Testis (tissue), 2 donors: ENCODE measurements around the gene BAZ1A.

Source experiments
- CTCF ChIP-seq, 3 experiments: fragments of 450-650 bp in 2 of 3; fragments of 200-600 bp in 1 of 3; sonication (generic) in 1 of 3; IDR thresholded peaks; one replicate each; pipeline ENCODE4 v1.5.1; 2016 to 2019; ENCODE audit warnings: antibody characterized with exemption in 3 of 3, mild to moderate bottlenecking in 2 of 3, moderate library complexity in 1 of 3
- POLR2A ChIP-seq: fragments of 450-650 bp; IDR thresholded peaks from one replicate; pipeline ENCODE4 v1.6.1; 2017; ENCODE audit warnings: antibody characterized with exemption, mild to moderate bottlenecking, moderate library complexity

GRCh38 chr14:34733245-34733644 is 141.9 kb downstream of the BAZ1A start:
- TF ChIP-seq CTCF (IDR thresholded peaks at IDR 0.05) (no peak), POLR2A (no peak)
